ENCODE results near the gene PITRM1.

Gene PITRM1

DNA sequence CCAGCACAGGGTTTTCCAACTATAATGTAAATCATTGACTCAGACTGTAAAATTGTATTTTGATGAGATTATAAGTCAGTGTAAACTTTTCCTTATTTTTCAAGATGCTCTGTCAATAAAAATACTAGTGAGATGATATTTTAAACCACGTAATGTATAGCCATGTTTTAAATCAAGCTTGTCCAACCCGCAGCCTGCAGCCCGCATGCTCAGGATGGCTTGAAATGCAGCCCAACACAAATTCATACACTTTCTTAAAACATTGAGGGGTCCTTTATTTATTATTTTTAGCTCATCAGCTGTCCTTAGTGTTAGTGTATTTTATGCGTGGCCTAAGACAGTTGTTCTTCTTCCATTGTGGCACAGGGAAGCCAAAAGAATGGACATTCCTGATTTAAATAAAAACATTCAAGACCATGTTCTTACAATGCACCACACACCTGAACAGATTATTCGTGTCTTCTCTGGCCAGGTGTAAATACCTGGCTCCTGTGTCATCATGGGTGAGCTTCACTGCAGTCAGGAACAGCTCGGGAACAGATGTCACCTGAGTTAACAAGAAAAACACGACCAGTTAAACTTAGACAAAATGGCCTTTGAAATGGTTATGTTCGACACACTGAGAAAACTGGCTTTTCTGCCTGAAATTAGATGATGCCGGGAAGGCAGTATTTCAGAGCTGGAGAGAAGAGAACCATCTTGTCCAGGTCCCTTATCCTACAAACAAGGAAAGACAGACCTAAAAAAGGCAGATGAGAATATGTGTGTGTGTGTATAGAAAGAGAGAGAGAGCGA is 5.9 kb downstream of the PITRM1 start:
- DNase-seq (ENCODE audit: low spot score): no peak

DNA sequence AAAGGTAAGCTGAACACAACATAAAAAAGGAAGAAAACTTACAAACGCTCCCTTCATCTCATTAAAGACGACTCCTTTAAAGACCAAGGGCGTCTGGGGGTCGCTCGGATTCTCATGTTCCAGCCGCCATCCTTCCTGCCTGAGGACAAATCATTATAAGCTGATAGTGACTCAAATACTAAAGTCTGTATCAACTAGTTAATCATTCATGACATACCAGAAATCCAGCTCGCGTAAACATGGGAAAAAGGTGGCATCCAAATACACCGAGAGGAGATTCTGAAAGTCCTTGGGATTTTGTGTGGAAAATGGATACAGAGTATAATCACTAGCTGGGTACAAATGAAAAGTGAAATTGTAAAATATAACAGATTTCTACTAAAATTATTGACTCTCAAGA is 7.4 kb downstream of the PITRM1 start:
- no peak for DNase-seq (ENCODE audit: low spot score)

DNA sequence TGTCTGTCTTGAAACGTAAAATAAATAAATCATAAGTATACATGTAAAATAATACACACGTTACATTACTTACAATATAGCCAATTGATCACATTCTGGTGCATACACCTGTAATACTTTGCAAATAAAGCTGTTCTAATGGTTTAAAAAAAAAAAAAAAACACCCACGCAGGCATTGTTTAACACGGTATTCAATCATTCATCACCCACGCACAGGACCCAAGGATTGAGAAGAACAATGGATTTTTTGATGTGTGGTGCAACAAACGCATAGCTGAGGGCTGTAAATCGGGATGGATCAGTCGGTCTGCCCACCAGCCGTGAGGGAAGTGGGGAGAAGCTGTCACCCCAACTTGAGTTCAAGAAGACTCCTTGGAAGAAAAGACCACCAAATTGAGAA is 8.7 kb downstream of the PITRM1 start:
- no peak for DNase-seq (ENCODE audit: low spot score)

DNA sequence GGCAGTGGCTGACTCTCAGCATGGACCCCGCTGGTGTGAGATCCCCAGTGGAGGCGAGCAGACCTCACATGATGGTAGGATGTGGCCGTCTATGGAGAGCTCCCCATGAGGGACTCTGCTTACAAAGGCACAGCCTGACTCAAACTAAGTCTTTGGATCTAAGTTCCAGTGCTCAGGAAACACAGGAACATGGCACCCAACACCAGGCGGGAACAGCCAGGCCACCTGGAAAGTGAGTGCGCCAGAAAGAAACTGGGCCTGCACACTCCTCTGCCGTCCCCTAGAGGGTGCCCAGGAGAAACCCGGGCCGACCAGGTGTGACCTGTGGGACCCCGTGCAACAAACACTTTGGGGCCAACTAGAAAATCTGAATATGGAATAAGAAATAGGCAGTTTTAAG is 10.0 kb downstream of the PITRM1 start:
- no peak for DNase-seq (ENCODE audit: low spot score)

DNA sequence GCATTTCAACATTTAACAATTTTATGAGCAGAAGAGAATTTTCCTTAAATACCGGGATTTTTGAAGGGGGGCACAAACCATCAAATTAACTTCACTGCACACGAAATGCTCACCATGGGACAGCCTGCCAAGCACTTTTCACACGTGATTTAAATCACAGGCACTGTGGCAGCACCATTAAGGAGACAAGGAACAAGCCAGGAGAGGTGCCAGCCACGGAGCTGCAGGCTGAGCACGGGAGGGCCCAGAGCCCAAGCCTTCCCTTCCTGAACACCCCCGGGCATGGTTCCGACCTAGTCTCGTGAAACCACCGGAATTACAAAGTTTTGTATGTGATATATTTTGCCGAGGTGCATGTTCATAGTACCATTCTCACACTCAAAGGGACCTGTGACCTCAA is 13.4 kb downstream of the PITRM1 start:
- no peak for DNase-seq (ENCODE audit: low spot score)

DNA sequence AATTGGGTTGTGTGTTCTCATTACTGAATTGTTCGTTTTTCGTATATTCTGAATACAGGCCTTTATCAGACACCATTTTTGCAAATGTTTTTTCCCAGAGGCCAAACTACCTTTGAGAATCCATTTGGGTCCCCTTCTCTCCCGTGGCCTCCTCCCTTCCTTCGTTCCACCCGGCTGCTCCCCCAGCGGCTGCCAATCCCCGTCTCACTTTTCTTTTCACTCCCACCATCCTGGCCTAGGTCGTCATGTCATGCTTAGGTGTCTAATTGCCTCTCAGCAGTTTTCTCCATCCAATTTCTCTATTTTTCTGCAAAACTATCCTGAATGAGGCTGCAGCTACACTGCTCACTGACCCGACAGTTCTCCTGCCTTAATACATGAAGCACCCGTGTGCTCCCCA is 17.9 kb downstream of the PITRM1 start:
- no peak for DNase-seq (ENCODE audit: low spot score)

DNA sequence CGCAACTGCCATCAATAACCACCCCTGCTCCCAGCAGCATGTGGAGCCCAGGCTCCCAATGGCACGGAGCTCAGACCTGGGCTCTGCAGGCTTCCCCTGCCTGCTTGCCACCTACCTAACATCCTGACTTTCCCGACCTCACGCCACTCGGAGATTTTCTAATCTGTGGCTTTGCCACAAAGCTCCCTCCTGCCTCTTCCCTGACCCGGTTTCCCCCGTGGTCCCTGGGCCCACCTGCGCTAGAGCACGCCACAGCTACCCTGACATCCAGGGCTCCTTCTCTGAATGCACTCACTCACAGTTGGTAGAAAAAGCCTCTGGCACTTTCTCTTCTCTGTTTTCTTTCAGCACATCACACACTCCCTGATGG is 20.0 kb downstream of the PITRM1 start:
- DNase-seq (ENCODE audit: low spot score): no peak

DNA sequence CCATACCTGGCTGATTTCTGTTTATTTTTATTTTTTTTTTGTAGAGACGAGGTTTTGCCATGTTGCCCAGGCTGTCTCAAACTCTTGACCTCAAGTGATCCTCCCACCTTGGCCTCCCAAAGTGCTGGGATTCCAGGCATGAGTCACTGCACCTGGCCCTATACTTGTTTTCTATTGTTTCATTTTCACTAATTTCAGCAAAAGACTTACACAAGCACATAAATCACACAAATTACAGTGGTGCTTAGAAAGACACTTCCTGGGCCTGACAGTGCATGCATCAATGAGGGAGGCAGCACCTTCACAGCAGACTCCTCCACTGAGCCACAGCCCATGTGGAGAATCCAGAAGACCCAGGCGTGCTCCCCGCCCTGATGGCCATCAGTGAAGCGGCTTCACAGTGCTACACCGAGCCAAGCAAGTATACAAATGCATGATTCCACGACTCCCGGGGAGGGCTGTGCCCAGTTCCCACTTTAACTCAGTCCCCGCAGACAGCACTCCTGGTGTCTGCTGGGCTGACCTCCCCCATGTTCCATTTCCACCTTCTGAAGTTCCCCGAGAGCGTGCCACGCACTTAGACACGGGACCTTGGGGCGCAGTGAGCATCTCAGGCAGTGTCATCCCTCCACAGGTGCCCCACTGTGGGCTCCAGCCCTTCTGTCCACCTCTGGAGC is 20.6 kb downstream of the PITRM1 start:
- no peak for DNase-seq (ENCODE audit: low spot score)

DNA sequence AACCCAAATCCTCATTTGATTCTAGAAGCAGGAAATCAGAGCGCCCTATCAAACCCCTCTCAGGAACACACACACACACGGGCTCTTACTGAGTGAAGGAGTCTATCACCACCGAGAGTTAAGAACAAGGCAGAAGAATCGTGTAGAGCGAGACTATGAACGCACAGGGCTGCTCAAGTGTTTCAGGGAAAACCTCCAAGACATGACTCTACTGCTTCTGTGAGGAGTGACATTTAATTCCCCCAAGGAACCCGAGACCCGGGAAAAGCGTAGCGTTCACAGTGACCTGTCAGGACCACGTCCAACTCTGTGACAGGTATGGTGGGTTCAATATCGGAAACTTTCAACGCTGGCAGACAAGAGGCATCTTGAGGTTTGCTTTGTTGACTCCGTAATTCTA is 21.6 kb downstream of the PITRM1 start:
- no peak for DNase-seq (ENCODE audit: low spot score)

DNA sequence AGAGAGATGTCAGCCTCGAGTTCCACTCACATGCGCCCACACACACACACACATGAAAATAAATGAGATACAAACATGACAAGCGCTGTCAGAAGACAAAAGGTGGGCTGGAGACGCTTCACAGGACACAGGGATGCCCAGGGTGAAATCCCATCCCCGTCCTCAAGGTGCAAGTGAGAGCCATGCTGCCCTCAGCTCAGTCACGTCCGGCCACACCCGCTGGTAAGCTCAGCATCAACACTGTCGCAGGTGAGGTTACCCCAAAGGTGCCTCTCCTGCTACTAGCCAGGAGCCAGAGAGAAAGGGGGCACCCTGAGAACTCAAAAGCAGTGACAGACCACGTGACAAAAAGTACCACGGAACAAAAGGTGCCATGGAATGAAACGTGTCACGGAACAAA is 22.2 kb downstream of the PITRM1 start:
- no peak for DNase-seq (ENCODE audit: low spot score)

DNA sequence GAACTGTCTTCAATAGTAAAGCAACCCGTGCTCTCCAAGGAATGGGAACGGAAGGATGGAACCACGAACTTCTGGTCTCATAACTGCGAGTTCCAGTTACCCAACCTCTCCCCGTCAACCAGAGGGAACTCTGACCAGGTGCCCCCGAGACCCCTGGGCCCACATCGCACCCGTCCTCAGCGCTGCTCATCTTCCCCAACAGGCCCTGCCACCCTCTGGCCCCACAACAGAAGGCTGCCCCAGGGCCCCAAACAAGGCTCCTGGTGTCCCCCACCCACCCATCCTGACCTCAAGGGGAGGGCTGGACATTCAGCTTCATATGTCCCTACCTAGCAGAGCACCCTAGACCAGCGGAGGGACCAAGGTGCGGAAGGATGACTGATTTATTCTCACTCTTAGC is 22.7 kb downstream of the PITRM1 start:
- no peak for DNase-seq (ENCODE audit: low spot score)

DNA sequence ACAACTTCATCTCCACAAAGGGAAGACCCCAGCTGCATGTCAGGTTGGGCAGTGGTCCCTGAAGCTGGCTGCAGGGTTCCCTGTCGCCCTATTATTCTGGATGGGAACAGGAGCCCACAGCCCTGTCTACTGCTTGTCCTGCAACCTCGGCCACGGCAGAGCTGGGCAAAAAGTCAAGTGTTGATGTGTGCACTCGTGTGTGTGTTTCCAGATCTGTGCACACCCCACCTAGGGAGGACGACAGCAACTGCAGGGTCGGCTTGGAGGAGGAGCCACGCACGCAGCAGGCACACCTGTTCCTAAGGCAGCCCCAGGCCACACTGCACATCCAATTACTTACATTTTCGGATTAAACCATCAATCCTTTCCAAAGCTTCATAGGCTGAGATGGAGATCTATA is 23.6 kb downstream of the PITRM1 start:
- DNase-seq (ENCODE audit: low spot score): no peak

DNA sequence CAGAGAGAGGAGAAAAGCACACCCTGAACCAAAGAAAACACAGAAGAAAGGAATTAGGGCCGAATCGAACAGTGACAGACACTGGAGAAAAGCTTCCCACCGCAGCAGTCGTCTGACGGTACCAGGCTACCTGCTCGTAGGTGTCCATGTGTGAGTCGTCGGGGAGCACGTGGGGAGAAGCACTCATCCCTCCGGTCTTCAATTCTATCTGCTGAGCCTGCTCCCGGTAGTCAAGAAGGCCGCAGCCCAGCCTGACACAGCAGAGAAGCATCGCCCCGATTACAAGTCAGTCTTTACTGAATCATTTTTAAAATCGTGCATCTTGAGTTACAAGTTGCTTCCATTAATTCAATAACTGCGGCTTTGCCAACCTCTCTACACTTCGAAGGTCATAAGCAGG is 24.5 kb downstream of the PITRM1 start:
- DNase-seq (ENCODE audit: low spot score): no peak

DNA sequence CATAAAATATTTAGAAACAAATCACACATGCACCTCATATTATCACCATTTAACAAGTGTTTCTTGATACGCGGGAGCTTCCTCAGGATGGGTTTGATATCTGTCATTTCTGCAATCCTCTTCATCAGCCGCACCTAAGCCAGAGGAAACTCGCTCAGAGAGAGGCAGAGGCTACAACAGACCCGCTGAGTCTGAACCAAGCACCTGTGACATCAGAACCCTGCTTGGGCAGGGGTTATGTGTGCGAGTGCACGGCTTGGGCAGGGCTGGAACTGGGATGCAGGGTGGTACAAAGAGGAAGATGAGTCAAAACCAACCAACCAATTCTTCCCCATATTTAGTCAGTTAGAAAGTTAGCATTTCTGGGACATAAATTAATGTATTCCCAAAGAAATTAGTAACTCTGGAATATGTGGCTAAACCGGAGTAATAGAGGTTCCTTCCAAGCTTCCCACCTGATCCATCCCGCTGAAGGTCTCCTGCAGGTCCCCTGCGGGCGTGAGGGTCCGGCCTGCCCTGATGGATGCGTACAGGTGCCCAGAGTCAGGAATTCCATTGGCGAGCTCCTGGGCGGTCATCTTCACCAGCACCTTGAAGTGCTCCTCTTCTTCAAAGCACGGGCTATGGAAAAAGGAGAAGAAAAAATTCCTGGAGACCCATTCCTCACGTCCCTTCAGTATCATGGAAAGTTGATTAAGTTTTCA is 25.3 kb downstream of the PITRM1 start:
- no peak for DNase-seq (ENCODE audit: low spot score)

DNA sequence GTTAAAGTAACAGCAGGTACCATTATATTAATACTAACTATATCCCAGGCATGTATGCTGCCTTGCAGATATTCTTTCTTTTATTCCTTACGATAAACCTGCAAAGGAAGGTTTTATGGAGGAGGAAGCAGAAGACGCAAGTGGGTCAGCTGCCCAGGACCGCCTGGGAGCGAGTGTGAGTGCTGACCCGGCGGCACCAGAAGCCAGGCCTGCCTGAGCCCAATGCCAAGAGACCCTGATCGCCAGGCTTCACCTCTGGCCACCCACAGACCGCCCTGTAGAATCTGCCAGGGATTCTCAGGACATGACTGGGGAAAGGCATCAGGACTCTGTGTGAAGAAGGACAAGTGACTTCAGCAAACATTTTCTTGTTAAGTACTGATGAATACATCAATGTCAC is 26.3 kb downstream of the PITRM1 start:
- no peak for DNase-seq (ENCODE audit: low spot score)

DNA sequence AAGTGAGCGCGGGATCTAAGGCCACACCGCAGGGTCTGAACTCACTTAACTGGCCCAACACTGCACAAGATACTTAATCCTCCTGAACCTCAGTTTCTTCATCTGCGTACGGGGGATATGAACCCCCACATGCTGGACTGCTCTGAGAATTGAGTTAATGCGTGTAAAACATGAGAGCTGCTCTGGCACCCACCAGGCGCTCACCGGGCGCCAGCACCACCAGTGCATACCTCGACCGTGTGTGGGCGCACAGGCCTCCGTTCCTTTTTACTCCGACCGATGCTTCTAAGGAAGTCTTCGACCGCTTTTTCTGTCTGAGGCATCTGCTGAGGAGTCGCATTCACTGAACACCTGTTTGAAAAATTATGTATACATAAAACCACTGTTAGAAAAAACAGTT is 27.2 kb downstream of the PITRM1 start:
- DNase-seq (ENCODE audit: low spot score): no peak

DNA sequence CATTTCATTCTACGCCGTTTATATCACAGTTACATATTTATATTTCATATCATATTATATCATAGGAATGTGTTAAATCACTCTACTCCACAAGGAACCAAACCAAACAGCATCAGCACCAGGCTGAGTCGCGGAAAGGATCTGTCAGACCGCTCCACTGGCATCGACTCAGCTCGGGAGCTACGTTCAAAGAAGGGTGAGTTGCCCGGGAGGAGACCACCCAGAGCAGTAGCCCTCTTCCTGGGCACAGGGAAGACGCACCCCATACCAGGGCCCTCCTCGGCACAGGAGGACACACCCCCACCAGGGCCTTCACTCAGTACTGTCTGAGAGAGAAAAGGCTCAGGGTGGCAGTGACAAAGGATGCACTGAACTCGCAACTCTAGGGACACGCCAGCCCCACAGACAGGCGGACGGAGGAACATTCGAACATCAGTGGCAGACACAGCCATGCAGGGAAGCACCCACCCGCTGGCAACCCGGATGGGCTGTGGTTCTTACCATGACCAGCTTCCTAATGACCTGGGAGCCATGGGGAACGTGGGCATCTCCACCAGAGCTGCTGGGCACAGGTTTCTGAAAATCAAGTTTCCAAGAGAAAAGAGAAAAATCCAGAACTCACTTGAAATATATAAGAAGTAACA is 28.7 kb downstream of the PITRM1 start:
- DNase-seq (ENCODE audit: low spot score): no peak

DNA sequence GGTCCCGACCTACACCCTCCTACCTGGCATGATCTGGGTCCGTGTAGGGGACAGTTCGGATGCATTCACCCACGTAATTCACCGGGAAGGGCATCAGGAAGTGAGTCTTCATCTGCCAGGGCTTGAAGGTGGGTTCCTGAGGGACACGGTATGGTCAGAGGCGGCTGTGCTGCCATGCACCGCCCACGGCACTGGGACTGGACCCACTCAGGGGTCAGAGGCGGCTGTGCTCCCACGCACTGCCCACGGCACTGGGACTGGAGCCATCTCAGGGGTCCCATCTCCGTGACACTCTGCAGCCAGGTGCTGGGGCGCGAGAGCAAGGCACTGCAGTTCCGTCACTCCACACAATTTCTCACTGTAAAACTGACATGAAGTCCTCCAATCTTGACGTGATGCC is 29.2 kb downstream of the PITRM1 start:
- no peak for DNase-seq (ENCODE audit: low spot score)

DNA sequence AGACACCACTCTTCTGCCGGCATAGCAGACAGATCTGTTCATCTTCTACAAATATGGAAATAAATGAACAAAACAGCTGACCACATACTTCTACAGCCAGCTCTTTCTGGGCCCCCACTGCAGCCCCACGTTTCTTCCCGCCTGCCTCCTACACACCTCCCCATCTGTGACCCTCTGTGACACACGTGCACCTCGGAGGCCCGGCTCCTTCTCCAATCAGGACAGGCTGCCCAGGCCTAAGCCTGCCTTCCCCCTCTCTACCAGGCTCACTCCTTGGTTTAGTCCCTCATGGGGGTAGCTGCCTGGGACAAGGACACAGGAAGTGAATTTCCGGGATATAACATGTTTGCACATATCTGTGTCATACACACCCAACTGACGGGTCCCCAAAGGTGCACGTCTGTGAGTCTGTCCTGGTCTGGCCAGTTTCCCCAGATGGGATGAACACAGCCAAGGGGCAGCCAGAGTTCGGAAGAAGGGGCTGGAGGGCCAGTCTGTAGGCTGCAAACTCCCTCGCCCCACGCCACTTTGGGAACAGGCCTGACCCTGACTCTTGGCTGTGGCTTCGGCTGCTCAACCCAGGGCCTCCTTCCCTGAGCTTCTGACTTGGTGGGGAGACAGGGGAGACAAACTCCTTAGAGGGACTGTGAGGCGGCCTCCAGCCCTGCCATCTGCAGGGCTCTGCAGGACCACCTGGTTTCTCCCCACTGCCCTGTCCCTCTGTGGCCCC is 30.3 kb downstream of the PITRM1 start:
- no peak for DNase-seq (ENCODE audit: low spot score)

DNA sequence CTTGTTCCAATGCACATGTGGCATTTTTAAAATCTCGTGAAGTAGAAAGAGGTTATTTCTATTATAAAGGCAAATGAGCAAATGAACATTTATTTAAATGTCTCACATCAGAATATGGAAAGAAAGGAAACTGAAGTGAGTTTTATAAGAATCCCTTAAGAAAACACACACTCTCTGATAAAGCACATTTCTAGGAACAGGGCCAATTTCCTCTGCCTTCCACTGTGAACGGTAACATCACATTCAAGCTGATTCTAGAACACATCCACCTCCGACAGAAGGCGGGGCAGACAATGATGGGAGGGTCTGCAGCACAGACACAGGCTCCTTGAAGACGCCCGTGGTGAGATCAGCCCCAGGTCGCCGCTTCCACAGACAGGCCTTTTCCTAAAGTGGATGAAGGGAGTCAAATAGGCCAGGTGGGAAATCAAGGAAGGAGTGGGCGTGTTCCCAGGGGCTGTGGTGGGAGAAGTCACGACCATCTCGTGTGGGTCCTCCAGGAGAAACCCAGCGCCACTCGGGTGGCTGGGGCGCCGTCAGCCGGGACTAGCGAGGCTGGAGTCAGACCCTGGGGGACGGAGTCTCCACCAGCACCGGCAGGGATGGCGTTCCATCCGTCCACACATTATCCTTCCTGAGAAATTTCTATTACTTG is 31.1 kb downstream of the PITRM1 start:
- no peak for DNase-seq (ENCODE audit: low spot score)

DNA sequence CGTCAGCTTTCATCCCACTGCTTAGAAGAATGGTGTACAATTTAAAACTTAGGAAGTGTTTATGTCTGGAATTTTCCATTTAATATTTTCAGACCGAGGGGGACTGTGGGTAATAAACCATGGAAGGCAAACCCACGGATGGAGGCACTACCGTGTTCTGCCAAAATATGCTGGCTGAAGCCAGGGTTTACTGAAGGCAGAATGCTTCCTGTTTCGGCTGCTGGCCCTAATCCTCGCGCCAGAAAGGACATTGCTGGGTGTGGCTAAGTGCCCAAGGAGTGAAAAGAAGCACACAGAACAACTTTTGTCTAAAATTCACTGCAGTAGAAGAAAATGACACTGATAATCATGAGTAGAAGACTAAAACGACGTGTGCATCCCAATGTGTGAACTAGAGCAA is 32.3 kb downstream of the PITRM1 start:
- DNase-seq (ENCODE audit: low spot score): no peak
